Fibroblast of lung (primary cell): ENCODE data around the gene DZIP1. TPM values are rescaled to one million over a fixed set of nuclear protein-coding genes. Genes with fewer than 3 reads are reported as not detected.

Experiments
- DNase-seq, 2 donors: peaks; one replicate each; pipeline versions ENCODE4 v3.0.0 to v3.0.0-alpha.2; 2010; ENCODE audit warnings: low read depth in 2 of 2
- H2AFZ ChIP-seq: 2 replicates; pipeline ENCODE4 v1.5.1; 2012; ENCODE audit warnings: low read length, control low read depth, inconsistent platforms
- H3K27ac ChIP-seq: 2 replicates; pipeline ENCODE4 v1.5.1; 2011; ENCODE audit warnings: low read length, control low read depth; ENCODE audit not compliant: insufficient read depth
- H3K27me3 ChIP-seq: 2 replicates; pipeline ENCODE4 v1.5.1; 2011; ENCODE audit warnings: mild to moderate bottlenecking, low read length; ENCODE audit not compliant: control insufficient read depth, insufficient read depth
- H3K36me3 ChIP-seq: 2 replicates; pipeline ENCODE4 v1.5.1; 2011; ENCODE audit warnings: low read length; ENCODE audit not compliant: control insufficient read depth, insufficient read depth
- H3K4me1 ChIP-seq: 2 replicates; pipeline ENCODE4 v1.5.1; 2011; ENCODE audit warnings: low read length; ENCODE audit not compliant: control insufficient read depth, insufficient read depth; ENCODE audit errors: extremely low read depth
- H3K4me2 ChIP-seq: 2 replicates; pipeline ENCODE4 v1.5.1; 2011; ENCODE audit warnings: low read length, control low read depth; ENCODE audit not compliant: insufficient read depth; ENCODE audit errors: extremely low read depth
- H3K4me3 ChIP-seq, 4 experiments: fragments of 200-600 bp in 1 of 4; sonication (generic) in 1 of 4; replicated peaks in 1 of 4; 2 replicates each; pipeline ENCODE4 v1.5.1; 2011 to 2016; ENCODE audit warnings: low read length in 4 of 4, low read depth in 3 of 4, mild to moderate bottlenecking in 3 of 4, control low read depth in 2 of 4, inconsistent platforms in 1 of 4, mixed read lengths in 1 of 4; ENCODE audit not compliant: insufficient read depth in 1 of 4; ENCODE audit errors: control extremely low read depth in 1 of 4
- H3K79me2 ChIP-seq: 2 replicates; pipeline ENCODE4 v1.5.1; 2012; ENCODE audit warnings: mild to moderate bottlenecking, low read length, inconsistent platforms; ENCODE audit not compliant: control insufficient read depth, insufficient read depth
- H3K9ac ChIP-seq: 2 replicates; pipeline ENCODE4 v1.5.1; 2011; ENCODE audit warnings: mild to moderate bottlenecking, low read length, control low read depth; ENCODE audit not compliant: insufficient read depth
- H3K9me3 ChIP-seq: 2 replicates; pipeline ENCODE4 v1.5.1; 2012; ENCODE audit warnings: low read depth, low read length; ENCODE audit not compliant: control insufficient read depth, insufficient read depth
- H4K20me1 ChIP-seq: 2 replicates; pipeline ENCODE4 v1.5.1; 2011; ENCODE audit warnings: low read length; ENCODE audit not compliant: control insufficient read depth, insufficient read depth; ENCODE audit errors: extremely low read depth
- CTCF ChIP-seq, 2 donors: IDR thresholded peaks in 1 of 2; conservative IDR thresholded peaks in 1 of 2; 1 replicate in 1 of 2; 2 replicates in 1 of 2; pipeline ENCODE4 v1.5.1; 2011 to 2012; ENCODE audit warnings: low read length in 2 of 2, control low read depth in 1 of 2, inconsistent platforms in 1 of 2, low read depth in 1 of 2, mild to moderate bottlenecking in 1 of 2
- EZH2 ChIP-seq: IDR thresholded peaks from 2 replicates; pipeline ENCODE4 v1.5.1; 2012; ENCODE audit warnings: low read length, control low read depth, mild to moderate bottlenecking; ENCODE audit errors: missing control alignments
- polyA plus RNA-seq, 2 donors: library from polyadenylated mRNA; depleted of rRNA in 1 of 2; stranded (reverse) in 1 of 2; unstranded in 1 of 2; fragments of >200 nt; gene quantifications; 2 replicates each; pipeline ENCODE4 v1.2.1, GENCODE V29; 2011 to 2012; ENCODE audit warnings: missing spikeins in 1 of 2
- total RNA-seq: library from RNA; depleted of rRNA; stranded (reverse); fragments of >200 nt; gene quantifications from 2 replicates; pipeline ENCODE4 v1.2.1, GENCODE V29; 2014

DZIP1 gene
- total and polyA plus RNA-seq, 2 donors (not counting 1 experiment from before 2014, with no cell fraction given) = 24.0 to 37.3 TPM

DNA sequence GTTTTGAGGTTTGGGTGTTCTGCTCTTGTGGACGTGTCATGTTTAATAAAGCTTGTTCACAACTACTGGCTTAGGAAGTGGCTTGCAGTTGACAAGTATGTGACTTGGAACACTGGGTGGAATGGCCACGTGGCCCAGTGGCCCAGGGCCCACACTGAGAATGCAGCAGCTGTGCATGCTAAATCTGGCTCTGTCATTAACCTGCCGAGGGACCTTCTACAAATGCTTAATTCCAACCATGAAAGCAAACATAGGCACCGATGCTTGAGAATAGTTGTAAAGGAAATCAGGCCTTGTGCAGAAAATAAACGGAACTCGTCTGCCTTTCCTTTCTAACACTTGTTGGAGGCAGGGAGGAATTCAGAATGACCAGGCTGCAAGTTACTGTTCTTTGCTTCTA is 103.6 kb downstream of the DZIP1 start:
- Histone ChIP-seq H3K4me3 (no peak overlapping the region), H3K36me3 (no peaks in the 10 kb centered on the region), H4K20me1 (no peaks in the 10 kb centered on the region), H3K9ac (no peak overlapping the region), H3K27ac (no peak overlapping the region), H3K27me3 (peaks cover 2% of the 10 kb centered on the region), H3K9me3 (no peaks in the 10 kb centered on the region), H3K4me2 (no peak overlapping the region), H3K79me2 (no peaks in the 10 kb centered on the region), H2AFZ (no peak overlapping the region), H3K4me1 (no peaks in the 10 kb centered on the region)
- no peak for DNase-seq
- TF ChIP-seq EZH2 = no peak
- TF ChIP-seq CTCF (conservative IDR thresholded peaks at IDR 0.05 in 1 of 2, IDR thresholded peaks at IDR 0.05 in 1 of 2; ENCODE audit: low read depth in 1 of 2, low read length in 2 of 2) = no peak

DNA sequence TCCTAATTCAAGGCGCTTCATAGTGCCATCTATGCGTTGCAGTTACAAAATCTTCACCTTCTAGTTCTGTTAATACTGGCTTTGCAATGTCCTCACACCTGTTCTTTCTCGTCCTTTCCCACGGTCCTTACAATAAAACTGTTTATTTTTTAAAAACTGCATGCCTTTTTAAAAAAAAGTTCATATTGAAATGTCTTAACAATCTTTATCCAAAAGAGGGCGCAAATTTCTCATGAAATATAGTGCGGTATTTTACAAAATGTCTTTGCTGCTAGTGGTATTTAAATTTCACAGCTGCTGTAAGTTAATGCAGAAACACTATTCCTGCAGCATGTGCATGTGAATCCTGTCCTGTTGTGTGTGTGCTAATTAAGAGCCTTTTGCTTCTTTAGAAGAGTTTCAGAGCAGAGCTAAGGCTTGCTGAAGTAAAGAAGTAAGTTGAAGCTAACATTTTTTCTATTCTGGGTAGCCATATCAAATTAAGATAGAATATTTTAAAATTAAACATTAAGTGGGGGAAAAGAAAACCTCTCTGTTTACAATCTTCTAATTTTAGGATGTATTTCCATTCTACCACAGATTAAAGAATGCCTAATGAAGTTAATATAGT is 107.8 kb downstream of the DZIP1 start:
- no peaks in the 10 kb centered on the region for H3K9me3 ChIP-seq
- H3K27me3 ChIP-seq = no peaks in the 10 kb centered on the region
- no peak overlapping the region for H3K27ac ChIP-seq
- no peak overlapping the region for H3K4me2 ChIP-seq
- DNase-seq = peak in 1 of 2 donors; percentile 67
- peak in 1 of 2 donors; percentile 39 for TF ChIP-seq CTCF (conservative IDR thresholded peaks at IDR 0.05 in 1 of 2, IDR thresholded peaks at IDR 0.05 in 1 of 2; ENCODE audit: low read depth in 1 of 2, low read length in 2 of 2)
- no peak for TF ChIP-seq EZH2
- H3K9ac ChIP-seq = no peak overlapping the region
- no peaks in the 10 kb centered on the region for H4K20me1 ChIP-seq
- no peaks in the 10 kb centered on the region for H3K79me2 ChIP-seq
- H3K36me3 ChIP-seq = no peaks in the 10 kb centered on the region
- no peak overlapping the region for H2AFZ ChIP-seq
- no peak overlapping the region for H3K4me3 ChIP-seq
- no peaks in the 10 kb centered on the region for H3K4me1 ChIP-seq

DNA sequence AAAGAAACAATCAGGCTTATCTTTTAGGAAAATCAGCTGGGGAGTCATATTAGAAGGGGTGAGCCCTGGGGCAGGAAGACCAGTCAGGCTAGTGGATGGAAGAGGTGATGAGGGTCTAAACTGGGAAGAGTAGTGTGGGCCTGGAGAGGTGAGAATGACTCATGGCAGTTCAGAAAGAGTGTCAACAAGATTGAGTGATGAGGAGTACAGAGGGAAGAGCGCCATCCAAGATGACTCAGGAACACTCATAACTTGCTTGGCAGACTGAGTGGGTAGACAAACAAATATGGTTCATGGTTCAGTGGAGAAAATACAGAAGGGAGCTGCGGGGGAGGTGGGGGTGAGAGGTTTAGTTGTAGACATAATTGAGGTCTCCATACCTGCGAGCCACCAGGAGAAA is 109.3 kb downstream of the DZIP1 start:
- no peaks in the 10 kb centered on the region for H3K27me3 ChIP-seq
- H2AFZ ChIP-seq = no peak overlapping the region
- TF ChIP-seq CTCF (conservative IDR thresholded peaks at IDR 0.05 in 1 of 2, IDR thresholded peaks at IDR 0.05 in 1 of 2; ENCODE audit: low read depth in 1 of 2, low read length in 2 of 2) (no peak), EZH2 (no peak)
- DNase-seq = peak; percentile 63 to 92
- no peak overlapping the region for H3K27ac ChIP-seq
- no peaks in the 10 kb centered on the region for H3K79me2 ChIP-seq
- H3K9ac ChIP-seq = no peak overlapping the region
- H3K4me3 ChIP-seq = no peak overlapping the region
- no peaks in the 10 kb centered on the region for H4K20me1 ChIP-seq
- no peaks in the 10 kb centered on the region for H3K4me1 ChIP-seq
- H3K4me2 ChIP-seq = no peak overlapping the region
- H3K36me3 ChIP-seq = no peaks in the 10 kb centered on the region
- H3K9me3 ChIP-seq = no peaks in the 10 kb centered on the region
